Ovary (tissue), 9 donors: ENCODE results near the gene PROSER3. TPM values are rescaled to one million over a fixed set of nuclear protein-coding genes. Genes with fewer than 3 reads are reported as not detected.
"Not testable (repeated sequence)": the region's sequence is repeated elsewhere in the genome, so short reads cannot be mapped to it uniquely, and the experiment has no call there.

Experiments
- DNase-seq, 5 donors: peaks; one replicate each; pipeline ENCODE4 v3.0.0-alpha.2; 2019 to 2020
- H3K27ac ChIP-seq, 2 donors: fragments of 200-600 bp; one replicate each; pipeline versions ENCODE4 v1.5.1 to v1.8.0; 2019 to 2022
- H3K27me3 ChIP-seq: fragments of 200-600 bp; one replicate; pipeline ENCODE4 v1.8.0; 2022
- H3K36me3 ChIP-seq: fragments of 200-600 bp; sonication (generic); one replicate; pipeline ENCODE4 v1.5.1; 2019
- H3K4me1 ChIP-seq: one replicate; pipeline ENCODE4 v1.8.1; 2013; ENCODE audit warnings: mild to moderate bottlenecking, moderate library complexity; ENCODE audit not compliant: insufficient read depth
- H3K4me3 ChIP-seq: fragments of 200-600 bp; sonication (generic); one replicate; pipeline ENCODE4 v1.5.1; 2017
- H3K9me3 ChIP-seq, 2 donors: fragments of 200-600 bp in 1 of 2; sonication (generic) in 1 of 2; one replicate each; pipeline versions ENCODE4 v1.5.1 to v1.8.1; 2013 to 2019; ENCODE audit warnings: mild to moderate bottlenecking in 1 of 2, moderate library complexity in 1 of 2
- EP300 ChIP-seq: sonication (generic); formaldehyde crosslinking; IDR thresholded peaks from one replicate; pipeline ENCODE4 v1.6.1; 2017; ENCODE audit warnings: antibody characterized with exemption
- POLR2A ChIP-seq: fragments of 450-650 bp; IDR thresholded peaks from one replicate; pipeline ENCODE4 v1.6.1; 2017; ENCODE audit warnings: antibody characterized with exemption, mild to moderate bottlenecking, moderate library complexity
- WGBS, 3 donors: extraction: QIAGEN DNeasy Blood & Tissue Kit in 1 of 3; methylation state at CpG; one replicate each; pipeline versions ENCODE4 v1.1.5 to v1.1.7; 2013 to 2017; 5-methylcytosine and 5-hydroxymethylcytosine counted together
- intact Hi-C, 4 donors: fragments of 100-400 bp; cut with DNase I; formaldehyde crosslinking; loops; one replicate each; pipeline versions ENCODE4 v1.11.0 to v1.15.1; 2022 to 2023
- polyA plus RNA-seq, 2 donors: library from polyadenylated mRNA; stranded (reverse); fragments of 200-250 nt in 1 of 2; fragments of 350-450 nt in 1 of 2; fragmentation: Illumina TruSeq in 1 of 2; extraction: RNeasy Lipid Tissue Mini Kit (QIAGEN cat#74804) in 1 of 2; gene quantifications; one replicate each; pipeline ENCODE4 v1.2.3, GENCODE V29; 2013 to 2014
- total RNA-seq, 7 donors: library from RNA; depleted of rRNA in 2 of 7; stranded (reverse); fragments of >200 nt in 2 of 7; fragmentation: NEBNext Ultra II Directional in 3 of 7; extraction: Animal tissue kit (Norgen Biotek cat#: 25700) in 3 of 7; gene quantifications; one replicate each; pipeline versions ENCODE4 v1.1.0 to v1.2.4, GENCODE V29; 2016 to 2023
- TF ChIP-seq, protein P1 (sequence below), 3 donors: fragments of 450-650 bp in 2 of 3; fragments of 200-600 bp in 1 of 3; IDR thresholded peaks; one replicate each; pipeline versions ENCODE4 v1.5.1 to v1.8.0; 2016 to 2022; ENCODE audit warnings: antibody characterized with exemption in 3 of 3, mild to moderate bottlenecking in 1 of 3
- donor health status: DM: no; HTN: no; CAD: no; lungs with moderate emphysema.
- donor health status: DM: no; HTN: no; CAD: no.
- donor health status: Bipolar disorder and iron deficiency.
- donor health status: DM: yes; HTN: yes; CAD: no.
- donor health status: DM: no; HTN: no; CAD: no.
- donor health status: DM: yes; HTN: yes; CAD: no.

The PROSER3 gene
- total and polyA plus RNA-seq, 9 donors, result 3.3 to 59.0 (median 24.4) TPM

DNA sequence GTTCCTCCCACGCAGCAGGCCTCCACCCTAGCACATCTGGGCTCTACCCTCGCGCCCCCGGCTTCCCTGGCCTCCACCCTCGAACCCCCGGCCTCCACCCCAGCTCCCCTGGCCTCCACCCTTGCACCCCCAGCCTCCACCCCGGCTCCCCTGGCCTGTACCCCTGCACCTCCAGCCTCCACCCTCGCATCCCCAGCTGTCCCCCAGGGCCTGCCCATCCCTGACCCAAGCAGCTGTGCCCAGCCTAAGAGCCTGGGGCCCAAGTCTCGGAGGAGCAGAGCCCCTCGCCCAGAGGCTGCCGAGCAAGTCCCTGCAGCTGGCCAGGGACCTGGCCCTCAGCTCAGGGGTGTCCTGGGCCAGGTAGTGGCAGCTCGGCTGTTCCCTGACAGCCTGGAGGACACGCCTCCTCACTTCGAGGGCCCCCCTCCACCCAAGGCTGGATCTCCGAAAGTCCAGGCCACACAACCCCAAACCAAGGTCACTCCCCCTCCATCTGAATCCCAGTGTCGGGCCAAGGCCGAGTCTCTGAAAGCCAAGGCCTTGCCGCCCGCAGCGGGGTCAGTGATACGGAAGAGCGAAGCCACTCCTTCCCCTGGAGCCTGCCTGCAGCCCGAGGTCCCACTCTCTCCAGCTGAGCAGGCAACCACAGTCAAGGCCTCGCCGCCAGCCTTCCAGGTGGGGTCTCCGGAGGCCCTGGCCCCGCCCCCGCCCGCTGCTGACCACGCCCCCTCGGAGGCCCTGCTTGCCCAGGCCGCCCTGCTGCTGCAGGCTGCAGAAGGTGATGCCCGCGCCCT, 9.5 kb downstream of the PROSER3 start:
- no peaks in the 10 kb centered on the region for H3K27me3 ChIP-seq
- peaks cover 19% of the 10 kb centered on the region for H3K4me1 ChIP-seq
- 22 to 38% (median 33%) methylated on average over 24 to 34 of the region's 34 CpGs for WGBS, 3 donors
- intact Hi-C loops, result no loop called here
- no peak overlapping the region for H3K4me3 ChIP-seq
- H3K36me3 ChIP-seq, result no peaks in the 10 kb centered on the region
- DNase-seq, result peak; percentile 82 to 92 (median 90)
- H3K9me3 ChIP-seq, result no peaks in the 10 kb centered on the region
- H3K27ac ChIP-seq, result peak overlapping the region in 1 of 2 donors; percentile 76
- TF ChIP-seq POLR2A, result no peak
- TF ChIP-seq EP300, result no peak
- TF ChIP-seq, protein P1, sequence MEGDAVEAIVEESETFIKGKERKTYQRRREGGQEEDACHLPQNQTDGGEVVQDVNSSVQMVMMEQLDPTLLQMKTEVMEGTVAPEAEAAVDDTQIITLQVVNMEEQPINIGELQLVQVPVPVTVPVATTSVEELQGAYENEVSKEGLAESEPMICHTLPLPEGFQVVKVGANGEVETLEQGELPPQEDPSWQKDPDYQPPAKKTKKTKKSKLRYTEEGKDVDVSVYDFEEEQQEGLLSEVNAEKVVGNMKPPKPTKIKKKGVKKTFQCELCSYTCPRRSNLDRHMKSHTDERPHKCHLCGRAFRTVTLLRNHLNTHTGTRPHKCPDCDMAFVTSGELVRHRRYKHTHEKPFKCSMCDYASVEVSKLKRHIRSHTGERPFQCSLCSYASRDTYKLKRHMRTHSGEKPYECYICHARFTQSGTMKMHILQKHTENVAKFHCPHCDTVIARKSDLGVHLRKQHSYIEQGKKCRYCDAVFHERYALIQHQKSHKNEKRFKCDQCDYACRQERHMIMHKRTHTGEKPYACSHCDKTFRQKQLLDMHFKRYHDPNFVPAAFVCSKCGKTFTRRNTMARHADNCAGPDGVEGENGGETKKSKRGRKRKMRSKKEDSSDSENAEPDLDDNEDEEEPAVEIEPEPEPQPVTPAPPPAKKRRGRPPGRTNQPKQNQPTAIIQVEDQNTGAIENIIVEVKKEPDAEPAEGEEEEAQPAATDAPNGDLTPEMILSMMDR (IDR thresholded peaks at IDR 0.05), result no peak

DNA sequence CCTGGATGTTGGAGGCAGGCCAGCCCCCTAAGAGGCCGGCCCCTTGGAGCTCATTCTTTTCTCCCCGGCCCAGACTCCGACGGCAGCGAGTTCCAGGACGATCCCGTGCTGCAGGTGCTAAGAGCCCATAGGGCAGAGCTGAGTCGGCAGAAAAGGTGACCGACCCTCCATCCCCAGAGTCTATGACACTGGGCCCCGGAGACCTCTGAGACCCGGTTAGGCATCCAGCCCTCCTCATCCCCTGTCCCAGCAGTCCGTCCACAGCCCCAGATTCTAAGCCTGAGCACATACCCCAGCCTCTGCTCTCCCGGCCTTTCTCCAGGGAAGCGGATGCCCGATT, 10.1 kb downstream of the PROSER3 start:
- no peak for DNase-seq
- intact Hi-C loops, result no loop called here
- Histone ChIP-seq H3K9me3 (no peaks in the 10 kb centered on the region), H3K27ac (peak overlapping the region; percentile 24 to 76), H3K36me3 (no peaks in the 10 kb centered on the region), H3K4me3 (no peak overlapping the region), H3K27me3 (no peaks in the 10 kb centered on the region), H3K4me1 (peaks cover 19% of the 10 kb centered on the region)
- WGBS, 3 donors, result 21 to 40% (median 23%) methylated on average over 15 of the region's 15 CpGs
- TF ChIP-seq POLR2A, result no peak
- TF ChIP-seq, protein P1 (IDR thresholded peaks at IDR 0.05), result no peak
- no peak for TF ChIP-seq EP300

DNA sequence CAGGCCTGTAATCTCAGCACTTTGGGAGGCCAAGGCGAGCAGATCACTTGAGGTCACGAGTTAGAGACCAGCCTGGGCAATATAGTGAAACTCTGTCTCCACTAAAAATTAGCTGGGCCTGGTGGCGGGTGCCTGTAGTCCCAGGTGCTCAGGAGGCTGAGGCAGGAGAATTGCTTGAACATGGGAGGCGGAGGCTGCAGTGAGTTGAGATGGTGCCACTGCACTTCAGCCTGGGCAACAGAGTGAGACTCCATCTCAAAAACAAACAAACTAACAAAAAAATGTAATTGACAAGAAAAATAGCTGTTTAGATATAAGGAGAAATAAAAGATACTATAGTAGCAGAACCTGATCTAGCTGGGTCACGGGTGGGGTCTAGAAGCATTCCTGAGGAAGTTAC, 14.4 kb downstream of the PROSER3 start:
- intact Hi-C loops, DNase-seq, H3K4me3 ChIP-seq, H3K27me3 ChIP-seq, H3K27ac ChIP-seq, H3K36me3 ChIP-seq, H3K9me3 ChIP-seq: not testable (repeated sequence)
- H3K4me1 ChIP-seq, result peaks cover 22% of the 10 kb centered on the region
- WGBS, 3 donors, result 92 to 96% (median 93%) methylated on average over 5 of the region's 5 CpGs

DNA sequence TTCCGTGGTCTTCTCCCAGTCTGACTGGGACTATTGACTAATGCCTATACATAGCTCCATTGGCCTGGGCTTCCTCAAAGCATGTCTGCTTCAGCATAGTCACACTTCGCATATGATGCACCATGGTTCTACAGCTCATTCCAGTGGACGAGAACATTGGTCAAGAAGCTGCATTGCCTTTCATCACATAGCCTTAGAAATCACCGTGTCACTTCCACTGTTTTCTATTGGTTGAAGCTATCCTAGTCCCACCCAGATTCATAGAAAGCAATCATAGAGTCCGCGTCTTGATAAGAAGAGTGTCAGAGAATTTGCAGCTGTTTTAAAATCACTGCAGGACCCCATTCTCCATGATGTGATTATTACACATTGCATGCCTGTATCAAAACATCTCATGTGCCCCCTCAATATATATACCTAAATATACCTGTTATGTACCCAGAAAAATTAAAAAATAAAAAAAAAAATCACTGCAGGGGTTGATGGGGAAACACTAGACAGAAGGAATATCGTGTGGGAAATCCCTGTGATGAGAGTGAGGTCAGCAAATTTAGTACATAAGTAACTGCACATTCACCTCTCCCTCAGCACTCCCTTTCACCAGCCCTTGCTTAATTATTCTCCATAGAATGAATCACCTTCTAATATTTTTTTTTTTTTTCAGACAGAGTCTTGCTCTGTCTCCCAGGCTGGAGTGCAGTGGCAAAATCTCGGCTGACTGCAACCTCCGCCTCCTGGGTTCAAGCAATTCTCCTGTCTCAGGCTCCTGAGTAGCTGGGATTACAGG, 15.2 kb downstream of the PROSER3 start:
- TF ChIP-seq POLR2A (no peak), EP300 (no peak)
- TF ChIP-seq, protein P1 (IDR thresholded peaks at IDR 0.05), result no peak
- H3K9me3 ChIP-seq, result no peaks in the 10 kb centered on the region
- intact Hi-C loops, result no loop called here
- H3K4me3 ChIP-seq, result no peak overlapping the region
- H3K27me3 ChIP-seq, result no peaks in the 10 kb centered on the region
- WGBS, 3 donors, result 37 to 41% (median 41%) methylated on average over 9 of the region's 9 CpGs
- no peak for DNase-seq
- H3K4me1 ChIP-seq, result peaks cover 13% of the 10 kb centered on the region
- no peak overlapping the region for H3K27ac ChIP-seq
- H3K36me3 ChIP-seq, result no peaks in the 10 kb centered on the region
